Non-pigmented ciliary epithelial cell (primary cell): ENCODE data around the gene ARAP3.
A peak's percentile ranks its signal among the peaks of the same experiment; 100 is the strongest.
"Not testable (repeated sequence)": the region's sequence is repeated elsewhere in the genome, so short reads cannot be mapped to it uniquely, and the experiment has no call there.

Experiments used
- DNase-seq: peaks from one replicate; pipeline ENCODE4 v3.0.0-alpha.2; 2010; ENCODE audit warnings: low read depth

ARAP3 gene, protein sequence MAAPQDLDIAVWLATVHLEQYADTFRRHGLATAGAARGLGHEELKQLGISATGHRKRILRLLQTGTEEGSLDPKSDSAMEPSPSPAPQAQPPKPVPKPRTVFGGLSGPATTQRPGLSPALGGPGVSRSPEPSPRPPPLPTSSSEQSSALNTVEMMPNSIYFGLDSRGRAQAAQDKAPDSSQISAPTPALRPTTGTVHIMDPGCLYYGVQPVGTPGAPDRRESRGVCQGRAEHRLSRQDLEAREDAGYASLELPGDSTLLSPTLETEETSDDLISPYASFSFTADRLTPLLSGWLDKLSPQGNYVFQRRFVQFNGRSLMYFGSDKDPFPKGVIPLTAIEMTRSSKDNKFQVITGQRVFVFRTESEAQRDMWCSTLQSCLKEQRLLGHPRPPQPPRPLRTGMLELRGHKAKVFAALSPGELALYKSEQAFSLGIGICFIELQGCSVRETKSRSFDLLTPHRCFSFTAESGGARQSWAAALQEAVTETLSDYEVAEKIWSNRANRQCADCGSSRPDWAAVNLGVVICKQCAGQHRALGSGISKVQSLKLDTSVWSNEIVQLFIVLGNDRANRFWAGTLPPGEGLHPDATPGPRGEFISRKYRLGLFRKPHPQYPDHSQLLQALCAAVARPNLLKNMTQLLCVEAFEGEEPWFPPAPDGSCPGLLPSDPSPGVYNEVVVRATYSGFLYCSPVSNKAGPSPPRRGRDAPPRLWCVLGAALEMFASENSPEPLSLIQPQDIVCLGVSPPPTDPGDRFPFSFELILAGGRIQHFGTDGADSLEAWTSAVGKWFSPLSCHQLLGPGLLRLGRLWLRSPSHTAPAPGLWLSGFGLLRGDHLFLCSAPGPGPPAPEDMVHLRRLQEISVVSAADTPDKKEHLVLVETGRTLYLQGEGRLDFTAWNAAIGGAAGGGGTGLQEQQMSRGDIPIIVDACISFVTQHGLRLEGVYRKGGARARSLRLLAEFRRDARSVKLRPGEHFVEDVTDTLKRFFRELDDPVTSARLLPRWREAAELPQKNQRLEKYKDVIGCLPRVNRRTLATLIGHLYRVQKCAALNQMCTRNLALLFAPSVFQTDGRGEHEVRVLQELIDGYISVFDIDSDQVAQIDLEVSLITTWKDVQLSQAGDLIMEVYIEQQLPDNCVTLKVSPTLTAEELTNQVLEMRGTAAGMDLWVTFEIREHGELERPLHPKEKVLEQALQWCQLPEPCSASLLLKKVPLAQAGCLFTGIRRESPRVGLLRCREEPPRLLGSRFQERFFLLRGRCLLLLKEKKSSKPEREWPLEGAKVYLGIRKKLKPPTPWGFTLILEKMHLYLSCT (N-terminal part only)

DNA sequence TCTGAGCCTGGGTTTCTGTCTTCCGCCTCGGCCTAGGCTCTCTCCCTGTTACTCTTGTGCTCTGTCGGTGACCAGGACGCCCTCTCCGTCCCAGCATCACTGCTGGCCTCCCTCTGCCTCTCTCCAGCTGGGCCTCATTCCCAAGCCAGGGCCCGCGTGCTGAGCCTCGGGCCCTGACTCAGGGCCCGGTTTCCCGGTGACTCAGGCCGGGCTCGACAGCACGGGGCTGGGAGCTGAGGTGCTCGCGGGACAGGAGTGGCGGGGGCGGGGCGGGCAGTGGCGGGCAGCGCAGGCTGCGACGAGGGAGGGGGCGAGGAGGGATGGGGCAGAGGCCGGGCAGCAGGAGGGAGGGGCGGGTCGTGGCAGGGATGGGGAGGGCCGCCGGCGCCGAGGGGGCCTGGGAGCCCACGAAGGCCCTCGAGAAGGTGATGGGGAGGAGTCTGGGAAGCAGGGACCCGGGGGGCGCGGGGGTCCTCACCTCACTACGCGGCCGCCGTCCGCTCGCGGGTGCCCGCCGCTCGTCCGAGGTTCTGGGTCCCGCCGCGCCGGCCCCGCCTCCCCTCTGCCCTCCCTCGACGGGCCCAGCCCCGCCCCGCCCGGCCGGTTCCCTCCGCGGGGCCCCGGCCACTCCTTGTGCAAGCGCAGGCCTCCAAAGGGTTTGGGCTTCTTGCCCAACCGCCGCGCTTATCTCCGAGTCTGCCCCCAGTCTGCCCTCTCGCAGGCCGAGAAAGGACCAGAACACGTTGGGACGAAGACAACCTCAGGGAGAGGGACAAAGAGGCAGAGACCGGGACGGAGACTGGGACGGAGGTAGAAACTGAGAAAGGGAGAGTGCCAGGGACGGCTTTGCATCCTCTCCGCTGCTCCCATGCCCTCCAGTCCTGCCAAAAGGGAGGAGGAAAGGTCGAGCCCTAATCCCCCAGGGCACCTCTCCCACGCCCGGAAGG, at the start of gene ARAP3:
ARAP3 (minus strand) TSS at position 536 of the 947 bp plus-strand sequence. CDS start 1,744 bp downstream, outside the sequence.
- peak; percentile 51 for DNase-seq

GRCh38 chr5:141729387-141730006, 47.5 kb upstream of the ARAP3 start:
- no peak for DNase-seq

- no peak for DNase-seq
Measured at GRCh38 chr5:141725891-141726290, 43.9 kb upstream of the ARAP3 start.

GRCh38 chr5:141725174-141725573, 43.1 kb upstream of the ARAP3 start:
- not testable (repeated sequence) for DNase-seq

DNA sequence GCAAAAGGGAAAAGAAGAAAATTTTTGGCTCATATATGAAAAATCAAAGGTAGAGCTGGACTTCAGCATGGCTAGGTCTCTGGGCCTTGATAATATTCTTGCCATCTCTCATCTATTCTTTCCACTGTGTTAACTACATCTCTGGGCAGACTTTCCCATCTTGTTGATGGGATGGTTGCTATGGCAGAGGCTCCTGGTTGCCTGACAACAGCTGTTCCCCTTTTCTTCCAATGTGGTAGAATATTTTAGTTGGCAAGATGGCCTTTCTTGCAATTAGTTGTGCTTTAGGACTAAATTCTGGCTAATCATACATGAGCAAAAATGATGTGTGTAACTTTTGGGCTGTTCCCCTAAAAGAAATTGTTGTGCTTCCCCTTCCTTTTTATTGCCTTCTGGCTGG, 40.2 kb upstream of the ARAP3 start:
- no peak for DNase-seq

DNA sequence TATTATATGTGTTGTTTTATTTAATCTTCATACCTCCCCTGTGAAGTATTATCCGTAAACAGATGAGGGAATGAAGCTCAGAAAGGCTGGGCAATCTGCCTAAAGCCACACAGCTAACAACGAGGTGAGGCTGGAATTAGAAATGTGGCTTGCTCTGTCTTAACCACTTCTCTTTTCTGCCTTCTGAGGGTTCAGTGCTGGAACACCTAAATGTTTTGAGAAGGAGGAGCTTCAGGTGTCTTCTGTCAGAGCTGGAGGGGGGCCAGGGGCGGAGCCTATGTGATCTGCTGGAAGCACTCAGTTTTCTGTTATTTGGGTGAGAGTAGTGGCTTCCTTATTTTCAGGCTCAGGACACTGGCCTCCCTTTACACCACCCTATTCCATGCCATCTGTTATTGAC, 35.0 kb upstream of the ARAP3 start:
- DNase-seq = no peak

DNA sequence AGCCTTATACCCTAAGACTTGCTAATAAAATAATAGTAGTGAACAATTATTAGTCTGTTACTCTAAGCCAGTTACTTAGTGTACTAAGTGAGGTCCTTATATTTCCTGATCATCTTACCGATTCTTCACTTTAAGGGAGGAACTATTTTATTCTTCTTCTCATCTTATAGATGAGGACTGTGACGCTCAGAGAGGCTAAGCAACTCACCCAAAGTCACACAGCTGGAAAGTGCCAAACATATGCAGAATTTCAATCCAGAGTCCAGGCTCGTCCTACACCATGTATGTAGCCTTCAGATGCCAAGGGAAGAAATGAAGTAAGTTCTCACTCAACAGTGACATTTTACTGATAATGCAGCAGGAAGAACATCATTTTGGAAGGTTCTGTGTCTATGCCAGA, 34.4 kb upstream of the ARAP3 start:
- DNase-seq = no peak

- DNase-seq = no peak
Measured at GRCh38 chr5:141716009-141716408, 34.0 kb upstream of the ARAP3 start.

DNA sequence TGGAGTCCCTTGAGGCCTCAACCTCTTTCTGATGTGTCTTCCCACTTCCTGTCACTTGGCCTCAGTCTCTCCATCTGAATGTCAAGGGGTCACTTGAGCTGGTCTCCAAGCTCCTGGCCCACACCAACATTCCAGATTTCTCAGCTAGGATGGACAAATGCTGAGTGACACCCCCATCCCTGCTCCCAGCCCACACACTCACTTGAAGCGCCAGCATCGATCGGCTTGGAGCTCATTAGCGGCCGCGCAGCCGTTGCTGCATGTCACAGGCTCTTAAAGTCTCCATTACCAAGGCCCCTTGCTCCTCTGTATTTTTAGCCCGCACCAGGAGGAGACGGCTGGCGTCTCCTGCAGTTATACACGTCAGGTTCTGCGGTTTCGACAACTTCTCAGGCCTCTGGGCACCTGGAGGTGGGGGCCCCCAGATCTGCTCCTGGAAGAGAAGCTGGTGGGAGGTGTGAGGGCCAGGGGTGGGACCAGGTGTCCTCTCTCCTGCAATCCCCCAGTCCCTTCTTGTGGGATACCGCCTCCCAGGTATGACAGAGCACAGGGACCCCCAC, 33.4 kb upstream of the ARAP3 start:
- no peak for DNase-seq

- no peak for DNase-seq
Measured at GRCh38 chr5:141714542-141715310, 32.7 kb upstream of the ARAP3 start.

GRCh38 chr5:141713616-141714309, 31.7 kb upstream of the ARAP3 start:
- no peak for DNase-seq

- no peak for DNase-seq
Measured at GRCh38 chr5:141711687-141712086, 29.7 kb upstream of the ARAP3 start.

- DNase-seq = no peak
Measured at GRCh38 chr5:141709699-141710267, 27.8 kb upstream of the ARAP3 start.

GRCh38 chr5:141708016-141708415, 26.0 kb upstream of the ARAP3 start:
- DNase-seq = no peak

GRCh38 chr5:141707510-141707909, 25.5 kb upstream of the ARAP3 start:
- no peak for DNase-seq

- no peak for DNase-seq
Measured at GRCh38 chr5:141706121-141706520, 24.1 kb upstream of the ARAP3 start.

DNA sequence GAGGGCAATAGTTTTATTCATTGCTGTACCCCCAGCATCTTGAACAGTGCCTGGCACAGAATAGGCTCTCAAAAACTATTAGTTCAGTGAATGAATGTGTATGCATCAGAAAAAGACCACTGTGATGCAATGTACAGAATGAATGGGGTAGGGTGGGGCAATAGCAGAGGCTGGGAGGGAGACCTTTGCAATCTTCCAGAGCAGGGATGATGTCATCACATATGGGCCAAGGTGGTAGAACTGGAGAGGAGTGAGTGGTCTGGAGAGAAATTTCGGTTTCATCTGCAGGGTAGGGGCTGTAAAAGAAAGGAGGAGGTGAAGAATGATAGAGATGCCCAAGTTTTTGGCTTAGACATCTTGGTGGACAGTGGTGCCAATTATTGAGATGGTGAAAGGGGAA, 23.4 kb upstream of the ARAP3 start:
- DNase-seq = no peak

DNA sequence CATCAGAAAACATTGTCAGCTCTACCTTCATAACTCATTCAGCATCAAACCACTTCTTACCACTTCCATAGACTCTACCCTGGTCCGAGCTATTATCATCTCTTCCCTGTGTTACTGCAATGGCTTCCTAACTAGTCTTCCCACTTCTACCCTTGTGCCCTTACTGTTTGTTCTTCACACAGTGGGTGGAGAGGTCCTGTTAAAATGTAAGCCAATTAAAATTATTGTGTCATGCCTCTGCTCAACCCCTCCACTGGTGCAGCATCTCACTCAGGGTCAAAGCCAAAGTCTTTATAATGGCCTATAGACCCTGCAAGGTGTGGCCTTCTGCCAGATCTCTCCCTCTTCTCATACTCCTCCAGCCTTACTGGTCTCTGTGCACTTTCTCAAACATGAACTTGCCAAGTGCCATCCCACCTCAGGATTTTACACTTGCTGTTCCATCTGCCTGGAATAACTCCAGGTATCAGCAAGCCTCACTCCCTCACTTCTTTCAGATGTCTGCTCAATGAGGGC, 22.8 kb upstream of the ARAP3 start:
- no peak for DNase-seq
